ENCODE measurements around the gene AXDND1.
"Not testable (repeated sequence)": the region's sequence is repeated elsewhere in the genome, so short reads cannot be mapped to it uniquely, and the experiment has no call there.

Gene AXDND1

GRCh38 chr1:179490611-179491010 lies 124.8 kb downstream of the AXDND1 start:
- no peak for DNase-seq

GRCh38 chr1:179493323-179493722 lies 127.6 kb downstream of the AXDND1 start:
- no peak for DNase-seq

- no peak for DNase-seq
Observed at GRCh38 chr1:179506199-179506598, 140.4 kb downstream of the AXDND1 start.

GRCh38 chr1:179509384-179509783 lies 143.6 kb downstream of the AXDND1 start:
- no peak for DNase-seq

GRCh38 chr1:179510038-179510437 lies 144.3 kb downstream of the AXDND1 start:
- DNase-seq = no peak

- no peak for DNase-seq
Observed at GRCh38 chr1:179516976-179517705, 151.4 kb downstream of the AXDND1 start.

GRCh38 chr1:179518544-179518943 lies 152.8 kb downstream of the AXDND1 start:
- not testable (repeated sequence) for DNase-seq

- DNase-seq = no peak
Observed at GRCh38 chr1:179529482-179530195, 163.9 kb downstream of the AXDND1 start.

- no peak for DNase-seq
Observed at GRCh38 chr1:179530352-179530751, 164.6 kb downstream of the AXDND1 start.

GRCh38 chr1:179541774-179542173 lies 176.0 kb downstream of the AXDND1 start:
- DNase-seq = no peak

GRCh38 chr1:179545321-179545720 lies 179.6 kb downstream of the AXDND1 start:
- no peak for DNase-seq

GRCh38 chr1:179547021-179547535 lies 181.3 kb downstream of the AXDND1 start:
- no peak for DNase-seq

GRCh38 chr1:179548666-179549367 lies 183.0 kb downstream of the AXDND1 start:
- DNase-seq = no peak

- no peak for DNase-seq
Observed at GRCh38 chr1:179549368-179549700, 183.6 kb downstream of the AXDND1 start.

GRCh38 chr1:179550746-179551682 lies 185.2 kb downstream of the AXDND1 start:
- DNase-seq = no peak

- DNase-seq = no peak
Observed at GRCh38 chr1:179554427-179554826, 188.7 kb downstream of the AXDND1 start.

GRCh38 chr1:179558078-179558477 lies 192.3 kb downstream of the AXDND1 start:
- DNase-seq = no peak

GRCh38 chr1:179575497-179576314 lies 209.9 kb downstream of the AXDND1 start, which contains the start of gene NPHS2:
Gene NPHS2, minus strand, starts transcription at chr1:179575948. Its CDS starts 84 bp downstream, at chr1:179575864.
- no peak for DNase-seq

GRCh38 chr1:179576509-179576908 lies 210.7 kb downstream of the AXDND1 start:
- DNase-seq = no peak

- DNase-seq = no peak
Observed at GRCh38 chr1:179583771-179584320, 218.1 kb downstream of the AXDND1 start.
